Pons (tissue), 1 donor: ENCODE measurements around the gene GABRR3.

ENCODE experiments used
- DNase-seq: peaks from one replicate; pipeline ENCODE4 v3.0.0-alpha.2; 2016; ENCODE audit warnings: low spot score

Gene GABRR3

DNA sequence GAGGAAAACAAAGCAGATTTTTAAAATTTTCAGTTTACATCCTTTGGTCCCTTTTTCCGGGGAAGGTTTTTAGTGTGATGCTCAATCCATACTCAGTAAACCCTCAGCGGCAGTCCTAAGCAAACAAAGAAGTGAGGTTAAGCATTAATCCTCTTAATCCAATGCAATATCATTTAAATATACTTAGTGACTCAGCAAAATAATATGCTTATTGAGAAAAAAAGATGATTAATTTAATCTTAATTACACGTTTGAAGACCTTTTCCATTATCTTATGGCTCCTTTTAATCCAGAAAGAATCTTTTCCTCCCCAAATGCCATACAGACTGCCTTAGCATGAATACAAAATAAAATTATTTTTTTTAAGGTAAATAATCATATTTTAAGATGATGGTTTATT is at the start of gene GABRR3:
TSS of gene GABRR3 (minus strand) at position 108 of the 400 bp plus-strand sequence. CDS start 328 bp downstream, outside the sequence.
- no peak for DNase-seq

DNA sequence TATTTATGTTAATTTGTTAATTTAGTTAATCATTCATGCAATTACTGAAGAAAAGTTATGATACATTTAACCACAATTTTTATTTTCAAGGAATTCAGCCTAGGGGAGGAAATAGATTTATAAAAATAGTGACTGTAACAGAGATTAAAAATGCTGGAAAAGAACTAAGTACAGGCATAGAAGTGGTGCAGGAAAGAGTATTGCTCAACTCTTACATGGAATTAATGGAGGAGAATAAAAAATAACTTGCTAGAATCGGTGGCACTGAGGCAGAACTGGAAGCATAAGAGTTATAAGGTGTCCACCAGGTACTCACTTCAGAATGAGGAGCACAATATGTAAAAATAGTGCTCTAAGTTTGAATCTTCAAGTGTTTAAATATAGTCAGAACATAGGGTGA is 38.4 kb upstream of the GABRR3 start:
- no peak for DNase-seq

DNA sequence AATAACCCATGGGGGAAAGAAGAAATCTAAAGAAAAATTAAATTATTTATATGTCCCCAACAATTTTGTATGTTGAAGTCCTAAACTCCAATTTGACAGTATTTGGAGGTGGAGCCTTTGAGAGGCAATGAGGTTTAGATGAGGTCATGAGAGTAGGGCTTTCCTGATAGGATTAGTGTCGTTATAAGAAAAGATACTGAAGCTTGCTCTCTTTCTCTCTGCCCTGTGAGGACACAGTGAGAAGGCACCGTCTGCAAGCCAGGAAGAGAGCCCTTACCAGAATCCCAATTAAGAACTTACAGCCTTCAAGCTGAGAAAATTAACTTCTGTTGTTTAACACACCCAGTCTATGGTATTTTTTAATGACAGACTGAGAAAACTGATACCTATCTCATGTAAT is 35.7 kb upstream of the GABRR3 start:
- DNase-seq, result no peak

DNA sequence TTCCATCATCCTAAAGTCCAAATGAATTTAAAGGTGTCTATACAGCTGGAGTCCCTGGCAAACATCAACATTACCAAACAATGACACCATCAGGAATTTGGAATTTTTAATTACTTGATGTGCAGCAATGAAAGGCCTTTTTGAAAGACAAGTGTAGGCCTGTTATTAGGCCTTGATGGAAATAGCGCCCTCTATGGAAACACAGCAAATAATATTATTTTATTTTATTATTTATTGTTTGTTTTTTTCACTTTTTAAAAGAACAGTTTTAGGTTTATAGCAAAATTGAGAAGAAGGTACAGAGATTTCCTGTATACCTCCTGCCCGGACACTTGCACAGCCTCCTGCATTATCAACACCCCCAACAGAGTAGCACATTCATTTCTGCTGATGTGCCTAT is 33.7 kb upstream of the GABRR3 start:
- no peak for DNase-seq

DNA sequence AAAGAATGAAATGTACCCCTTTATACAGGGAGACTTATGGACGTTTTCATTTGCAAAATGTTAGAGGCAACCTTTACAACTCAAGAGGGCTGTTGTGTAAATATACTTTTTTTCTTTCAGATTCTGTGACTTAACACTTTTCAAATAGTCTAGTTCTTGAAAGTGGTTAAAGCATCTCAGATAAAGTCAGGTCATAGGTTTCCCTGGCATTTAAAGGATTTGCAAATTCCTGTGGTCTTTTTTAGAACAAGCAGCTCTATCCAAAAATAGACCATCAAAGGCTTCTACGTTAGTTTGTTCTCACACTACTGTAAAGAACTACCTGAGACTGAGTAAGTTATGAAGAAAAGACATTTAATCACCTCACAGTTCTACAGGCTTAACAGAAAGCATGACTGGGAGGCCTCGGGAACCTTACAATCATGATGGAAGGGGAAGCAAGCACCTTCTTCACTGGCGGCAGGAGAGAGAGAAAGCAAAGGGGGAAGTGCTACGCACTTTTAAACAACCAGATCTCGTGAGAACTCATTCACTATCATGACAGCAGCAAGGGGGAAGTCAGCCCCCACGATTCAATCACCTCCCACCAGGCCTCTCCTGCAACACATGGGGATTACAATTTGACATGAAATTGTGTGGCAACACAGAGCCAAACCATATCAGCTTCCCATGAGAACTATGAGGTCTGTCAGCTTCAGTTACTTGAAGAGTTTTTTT is 23.3 kb upstream of the GABRR3 start:
- no peak for DNase-seq

DNA sequence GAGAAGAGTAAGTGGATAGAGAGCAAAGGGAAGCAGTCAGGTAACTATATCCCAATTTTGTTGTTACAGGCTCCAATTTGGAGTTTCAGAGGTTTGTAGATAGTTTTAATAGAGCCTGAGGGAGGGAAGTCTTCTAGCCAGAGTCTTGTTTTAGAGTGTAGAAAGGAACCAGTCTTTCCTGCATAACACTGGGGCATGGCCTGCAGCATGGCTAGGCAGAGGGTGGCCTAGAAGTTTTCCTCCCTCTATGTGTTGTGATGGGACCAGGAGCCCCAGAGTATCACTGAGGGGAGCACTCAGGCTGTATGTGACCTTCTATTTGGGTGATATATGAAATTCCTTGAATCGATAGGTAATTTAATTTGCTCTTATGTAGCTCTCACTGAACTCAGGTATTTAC is 22.5 kb upstream of the GABRR3 start:
- DNase-seq, result no peak

DNA sequence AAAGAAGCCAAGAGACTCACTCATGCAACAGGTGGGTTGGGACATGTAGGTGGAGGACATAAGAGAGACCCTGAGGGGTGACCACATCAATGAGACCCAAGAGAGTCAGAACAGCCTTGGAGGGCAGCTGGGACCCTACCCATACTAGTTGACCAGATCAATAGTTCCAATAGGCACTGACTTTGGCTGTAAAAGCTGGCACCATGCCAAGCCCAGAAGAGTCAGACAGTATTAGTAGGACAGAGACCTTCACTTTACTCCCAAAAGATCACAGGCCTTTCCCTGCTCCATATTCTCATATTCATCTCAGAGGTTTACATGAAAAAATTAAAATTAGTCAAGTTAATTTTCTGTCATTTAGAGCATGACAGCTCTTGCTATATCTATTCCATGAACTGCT is 20.9 kb upstream of the GABRR3 start:
- no peak for DNase-seq

DNA sequence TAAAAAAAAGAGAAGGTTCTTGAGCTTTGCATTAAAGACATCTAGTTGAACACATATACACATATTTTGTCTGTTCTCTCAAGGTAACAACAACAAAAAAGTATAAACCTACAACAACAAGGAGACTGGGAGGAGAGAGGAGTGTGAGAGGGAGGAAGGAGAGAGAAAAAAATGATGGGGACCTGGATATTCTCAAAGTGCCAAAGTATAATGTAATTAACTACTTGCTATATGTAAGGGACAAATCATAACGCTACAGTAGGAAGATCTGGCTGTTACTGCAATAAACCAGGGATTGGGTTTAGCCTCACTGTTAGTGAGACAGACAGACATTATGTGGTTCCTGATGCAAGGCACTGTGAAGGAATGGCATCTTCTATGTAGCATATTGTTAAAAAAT is 14.2 kb upstream of the GABRR3 start:
- no peak for DNase-seq

DNA sequence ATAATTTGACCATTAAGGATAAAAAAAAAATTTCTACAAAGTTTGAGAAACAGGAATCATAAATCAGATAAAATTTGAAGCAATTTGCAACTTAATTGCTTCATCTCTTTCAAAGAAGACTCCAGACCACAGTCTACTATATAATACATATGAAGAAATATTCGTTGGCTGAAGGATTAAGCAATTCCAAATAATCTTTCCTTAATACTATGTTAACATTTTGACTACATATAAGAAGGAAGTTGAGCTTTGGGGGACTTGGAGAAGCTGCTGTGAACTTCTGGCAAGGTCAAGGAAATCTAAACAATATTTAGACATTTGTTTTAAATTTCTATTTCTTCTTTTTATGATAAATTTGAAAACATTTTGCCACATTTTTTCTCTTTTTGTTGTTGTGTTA is 13.5 kb upstream of the GABRR3 start:
- DNase-seq, result no peak

DNA sequence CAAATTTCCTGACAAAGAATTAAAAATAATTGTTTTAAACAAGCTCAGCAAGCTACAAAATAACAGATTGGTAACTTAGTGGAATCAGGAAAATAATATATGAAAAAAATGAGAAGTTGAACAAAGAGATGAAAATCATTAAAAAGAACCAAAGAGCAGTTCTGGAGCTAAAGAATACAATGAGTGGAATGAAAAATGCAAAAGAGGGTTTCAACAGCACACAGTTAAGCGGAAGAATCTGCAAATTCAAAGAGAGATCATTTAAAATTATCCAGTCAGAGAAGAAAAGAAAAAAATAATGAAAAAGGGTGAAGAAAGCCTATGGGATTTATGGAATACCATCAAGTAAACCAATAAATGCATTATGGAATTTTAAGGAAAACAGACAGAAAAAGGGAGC is 6.2 kb upstream of the GABRR3 start:
- DNase-seq, result no peak

DNA sequence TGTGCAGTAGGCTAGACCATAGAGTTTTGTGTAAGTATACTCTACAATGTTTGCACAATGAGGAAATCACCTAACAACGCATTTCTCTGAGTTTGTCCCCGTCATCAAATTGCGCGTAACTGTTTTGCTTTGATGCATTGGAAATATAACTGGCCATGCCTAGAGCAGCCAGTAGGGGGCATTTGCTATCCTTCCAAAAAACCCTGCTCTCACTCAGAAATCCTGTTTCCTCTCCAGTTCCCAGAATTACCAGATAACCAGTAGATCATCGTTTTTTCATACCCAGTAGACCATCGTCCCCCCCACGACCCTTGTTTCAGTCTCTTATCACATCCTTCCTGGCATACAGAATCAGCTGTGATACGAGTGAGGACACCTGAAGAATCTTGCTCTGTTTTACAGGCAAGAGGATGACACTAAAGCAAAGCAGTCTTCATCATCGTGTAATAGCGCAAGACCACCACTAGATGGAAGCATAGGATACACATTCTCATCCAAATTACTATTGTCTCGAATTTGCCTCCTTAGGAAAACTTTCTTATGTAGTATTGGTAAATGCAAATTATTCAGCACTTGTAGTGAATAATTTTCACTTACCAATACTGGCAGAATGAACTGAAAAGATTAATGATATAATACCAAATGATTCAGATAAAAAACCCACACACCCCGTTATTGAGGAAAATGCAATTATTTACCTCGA is 4.4 kb upstream of the GABRR3 start:
- DNase-seq, result peak; percentile 96

DNA sequence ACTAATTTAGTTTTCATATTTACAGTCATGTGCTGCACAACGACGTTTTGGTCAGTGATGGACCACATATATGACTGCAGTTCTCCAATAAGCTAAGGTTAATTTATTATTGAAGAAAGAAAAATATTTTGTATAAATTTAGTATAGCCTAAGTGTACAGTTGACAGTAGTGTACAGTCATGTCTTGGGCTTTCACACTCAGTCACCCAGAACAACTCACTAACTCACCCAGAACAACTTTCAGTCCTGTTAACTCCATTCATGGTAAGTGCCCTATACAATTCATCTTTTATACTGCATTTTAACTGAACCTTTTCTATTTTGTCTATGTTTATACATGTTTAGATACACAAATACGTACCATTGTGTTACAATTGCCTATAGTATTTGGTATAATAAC is 3.8 kb upstream of the GABRR3 start:
- no peak for DNase-seq

DNA sequence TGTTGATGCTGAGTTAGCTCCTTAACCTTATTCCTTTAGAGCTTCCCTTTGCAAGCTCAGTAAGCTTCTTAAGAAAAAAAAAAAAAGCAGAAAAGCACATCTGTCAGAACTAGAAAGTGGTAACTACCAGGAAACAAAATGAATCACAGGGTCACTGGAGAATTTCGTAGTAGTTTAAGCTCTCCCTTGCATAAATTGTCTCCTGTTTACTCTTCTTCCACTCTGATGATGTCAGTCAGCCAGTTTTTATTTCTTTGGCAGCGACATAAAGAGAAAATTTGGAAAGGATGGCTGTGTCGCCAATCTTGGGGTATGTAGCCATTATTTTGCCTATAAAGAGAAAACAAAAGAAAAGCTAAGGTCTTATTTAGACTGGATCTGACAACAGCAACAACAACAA is 3.2 kb upstream of the GABRR3 start:
- no peak for DNase-seq

DNA sequence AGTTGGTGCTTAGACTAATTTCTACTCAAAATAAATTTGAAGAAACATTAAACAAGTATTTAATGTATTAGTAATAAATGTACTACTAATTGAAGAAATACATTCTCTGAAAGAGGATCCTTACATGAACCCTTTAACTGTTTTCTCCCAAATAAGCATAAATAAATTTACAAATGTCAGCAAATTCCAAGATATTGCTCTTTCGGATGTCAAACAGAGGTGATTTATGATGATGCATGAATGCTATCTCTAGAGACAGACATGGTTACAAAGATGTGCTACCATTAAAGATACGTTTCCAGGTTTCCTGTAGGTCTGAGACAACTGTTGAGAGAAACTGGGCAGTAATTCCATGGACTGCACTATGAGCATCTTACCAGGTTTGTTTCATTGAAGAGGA is 629 bp downstream of the GABRR3 start:
- DNase-seq, result no peak

DNA sequence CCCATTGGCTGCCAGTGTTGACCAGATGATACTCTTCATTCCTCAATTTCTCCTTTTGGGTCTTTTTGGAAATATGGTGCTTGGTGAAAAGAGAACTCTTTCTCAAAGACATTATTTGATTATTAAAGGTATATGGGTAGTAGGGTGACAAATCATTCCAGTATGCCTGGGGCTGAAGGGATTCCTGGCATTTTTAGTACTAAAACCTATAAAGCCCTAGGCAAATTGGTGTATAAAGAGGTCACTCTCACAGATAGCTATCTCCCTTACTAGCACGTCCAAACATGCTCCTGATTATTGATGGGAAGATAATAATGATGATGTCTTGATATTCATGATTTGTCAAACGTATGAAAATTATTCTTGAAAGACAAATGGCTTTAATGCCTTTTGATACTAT is 1.1 kb downstream of the GABRR3 start:
- DNase-seq, result no peak

DNA sequence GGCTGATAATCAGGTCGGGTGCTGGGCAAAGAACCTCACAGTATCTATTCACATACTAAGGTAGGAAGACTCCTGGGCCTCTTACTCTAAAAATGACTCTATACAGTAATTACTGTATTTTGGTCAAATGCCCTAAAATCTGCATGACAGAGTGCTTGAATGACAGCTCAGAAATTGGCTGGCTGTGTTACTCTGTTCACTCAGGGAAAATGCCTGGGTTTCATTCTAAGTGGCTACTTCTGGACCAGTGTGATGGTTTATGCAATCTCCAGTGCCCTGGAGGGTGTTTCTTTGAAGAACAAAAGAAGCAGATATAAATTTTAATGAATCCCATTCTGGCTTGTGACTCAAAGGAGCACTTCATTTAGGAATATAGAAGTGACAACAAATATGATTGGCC is 2.2 kb downstream of the GABRR3 start:
- DNase-seq, result no peak

DNA sequence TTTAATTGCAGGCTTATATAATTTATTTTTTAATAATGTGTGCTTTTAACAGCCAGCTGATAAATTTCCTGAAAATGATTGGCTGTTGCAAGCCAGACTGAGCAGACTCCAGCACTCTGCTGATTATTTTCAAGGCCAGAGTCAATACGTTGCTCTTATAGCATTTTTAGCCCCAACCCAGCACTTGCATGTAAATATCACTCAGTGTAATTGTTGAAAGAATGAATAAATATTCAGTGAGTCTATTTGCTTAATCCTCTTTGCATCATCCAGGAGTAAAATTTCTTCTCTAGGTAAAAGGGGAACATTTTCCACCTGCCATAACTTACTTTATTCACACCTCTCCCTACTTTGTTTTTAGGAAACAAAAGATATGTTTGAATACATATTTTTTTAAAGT is 2.9 kb downstream of the GABRR3 start:
- no peak for DNase-seq

DNA sequence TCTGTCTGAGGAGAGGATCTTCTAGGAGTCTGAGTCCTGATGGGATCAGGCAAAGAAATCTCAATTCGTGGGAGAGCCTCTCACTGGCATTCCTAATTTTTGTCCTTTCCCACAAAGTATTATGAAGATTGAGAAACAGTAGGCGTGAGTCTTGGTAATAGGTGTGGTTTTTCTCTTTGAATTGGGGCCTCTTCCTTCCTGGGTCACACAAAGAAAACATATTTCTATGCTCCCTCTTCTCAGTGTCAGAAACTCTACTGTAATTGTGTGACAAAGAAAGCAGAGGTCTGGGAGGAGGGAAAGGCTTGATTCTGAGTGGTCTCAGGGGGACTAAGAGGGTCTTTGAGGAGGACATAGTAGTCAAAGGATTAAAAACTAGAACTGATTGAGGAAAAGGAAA is 6.0 kb downstream of the GABRR3 start:
- no peak for DNase-seq

DNA sequence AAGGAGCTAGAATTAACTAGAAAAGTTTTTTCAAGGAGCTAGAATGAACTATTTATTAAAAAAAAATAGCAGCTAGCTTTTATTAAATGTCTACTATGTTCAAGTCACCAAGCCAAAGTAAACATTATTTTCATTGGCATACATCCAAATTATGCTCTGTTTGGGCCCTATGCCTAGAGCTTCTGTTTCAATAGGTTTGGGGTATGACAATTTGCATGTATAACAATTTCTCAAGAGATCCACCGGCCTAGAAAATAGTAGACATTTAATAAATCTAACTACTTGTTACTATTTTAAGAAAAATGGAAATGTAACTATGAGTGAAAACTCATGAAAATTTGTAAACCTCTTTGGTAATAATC is 8.0 kb downstream of the GABRR3 start:
- DNase-seq, result no peak

DNA sequence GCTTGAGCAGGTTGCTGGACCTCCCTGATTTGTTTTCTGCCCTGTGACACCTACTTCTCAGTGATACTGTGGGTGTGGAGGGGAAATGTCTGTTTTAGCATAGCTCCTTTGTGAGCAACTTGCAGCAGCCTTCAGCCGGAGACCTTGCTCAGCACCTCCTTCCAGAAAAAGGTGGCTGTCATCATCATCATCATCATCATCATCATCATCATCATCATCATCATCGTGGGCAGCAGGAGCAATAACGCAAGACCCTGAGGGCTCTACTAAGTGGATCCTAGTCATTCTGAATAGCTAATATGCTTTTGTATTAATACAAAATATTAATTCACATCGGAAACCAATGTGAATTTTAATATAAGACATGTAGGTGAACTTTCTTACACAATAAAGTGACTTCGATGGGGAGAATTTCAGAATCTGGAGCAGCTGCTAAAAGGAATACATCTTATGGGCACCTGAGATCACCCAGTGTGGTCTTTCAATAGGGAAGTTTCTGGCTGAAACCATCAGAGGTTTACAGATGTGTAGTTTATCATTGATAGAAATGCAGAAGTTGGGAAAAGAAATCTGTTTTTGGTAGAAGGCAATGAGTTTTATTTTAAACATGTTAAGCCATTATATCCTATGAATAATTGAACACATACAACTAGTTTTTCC is 8.6 kb downstream of the GABRR3 start:
- DNase-seq, result no peak

DNA sequence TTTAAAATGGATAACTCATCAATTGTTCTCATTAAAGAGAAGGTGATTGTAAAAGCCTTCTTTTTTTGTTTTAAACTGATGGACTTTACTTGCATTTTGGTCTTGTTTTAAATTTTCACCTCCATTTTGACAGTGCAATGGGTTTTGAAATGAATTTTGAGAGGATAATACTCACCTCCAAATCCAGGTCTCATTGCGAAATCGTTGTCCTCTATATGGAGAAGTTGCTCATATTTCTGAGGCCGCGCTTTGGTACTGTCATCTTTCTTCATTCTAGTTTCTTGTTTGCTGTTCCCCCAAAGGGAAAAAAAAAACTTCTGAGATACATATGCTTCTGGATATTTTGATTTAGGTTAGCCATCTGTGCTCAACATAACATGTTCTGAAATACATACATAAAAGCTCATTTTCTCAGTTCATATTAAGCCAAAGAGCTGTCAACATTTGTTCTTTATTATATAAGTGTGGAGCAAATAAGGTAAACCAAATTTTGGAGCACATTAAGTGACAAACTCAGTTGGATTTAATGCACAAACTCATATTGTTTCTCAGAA is 9.6 kb downstream of the GABRR3 start:
- no peak for DNase-seq

DNA sequence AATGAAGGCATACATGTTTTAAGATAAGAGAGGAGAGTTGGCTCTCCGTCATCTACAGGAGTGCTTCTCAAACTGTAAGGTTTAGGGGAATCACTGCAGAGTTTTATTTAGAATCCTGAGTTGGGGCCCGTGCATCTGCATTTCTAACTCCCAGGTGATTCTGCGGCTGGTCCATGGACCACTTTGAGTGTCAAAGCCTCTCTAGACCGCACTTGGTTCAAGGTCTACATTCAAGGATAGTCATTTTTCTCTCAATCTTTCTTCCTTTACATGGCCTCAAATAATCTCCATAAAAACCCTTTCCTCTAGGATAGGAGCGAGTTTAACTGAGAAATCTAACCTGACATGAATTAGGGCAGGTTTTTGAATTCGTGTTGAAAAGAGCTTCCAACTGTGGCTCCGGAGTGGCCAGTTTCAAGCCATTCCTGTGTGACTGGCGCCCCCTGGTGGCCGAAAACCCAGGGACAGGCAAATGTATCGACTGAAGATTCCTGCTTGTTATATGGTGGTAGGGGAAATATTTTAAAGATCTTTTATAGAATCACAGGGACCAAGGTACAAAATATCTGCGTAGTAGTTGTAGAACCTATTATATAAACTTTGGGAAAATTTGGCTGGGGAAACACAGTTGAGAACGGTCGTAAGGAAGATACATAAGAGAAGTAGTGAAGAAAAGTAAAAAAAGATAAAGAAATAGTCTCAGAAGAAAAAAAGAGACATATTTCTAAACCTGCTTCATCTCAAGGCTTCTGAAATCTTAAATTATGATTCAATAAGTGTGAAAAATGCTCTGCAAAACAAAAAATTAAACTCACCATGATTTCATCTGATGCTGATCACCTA is 11.9 kb downstream of the GABRR3 start:
- DNase-seq, result peak; percentile 81
